SH-SY5Y (cell line): Measurements from ENCODE around the gene KLHL41.

Experiments used
- GATA2 ChIP-seq: IDR thresholded peaks from 2 replicates; pipeline ENCODE4 v1.6.1; 2011; ENCODE audit warnings: mild to moderate bottlenecking, low read depth, low read length
- GATA3 ChIP-seq: IDR thresholded peaks from 2 replicates; pipeline ENCODE4 v1.6.1; 2011; ENCODE audit warnings: low read depth, mild to moderate bottlenecking, low read length, moderate library complexity

GRCh38 chr2:169495310-169495928 lies 14.1 kb upstream of the KLHL41 start:
- TF ChIP-seq GATA2 (no peak), GATA3 (no peak)
